GM21619 (cell line): ENCODE data around the gene MSLN.

Experiments used
- ATAC-seq: cut with Tn5 transposase; IDR thresholded peaks from one replicate; pipeline ENCODE4 v1.9.1; 2021; ENCODE audit not compliant: unreplicated experiment

Gene MSLN

DNA sequence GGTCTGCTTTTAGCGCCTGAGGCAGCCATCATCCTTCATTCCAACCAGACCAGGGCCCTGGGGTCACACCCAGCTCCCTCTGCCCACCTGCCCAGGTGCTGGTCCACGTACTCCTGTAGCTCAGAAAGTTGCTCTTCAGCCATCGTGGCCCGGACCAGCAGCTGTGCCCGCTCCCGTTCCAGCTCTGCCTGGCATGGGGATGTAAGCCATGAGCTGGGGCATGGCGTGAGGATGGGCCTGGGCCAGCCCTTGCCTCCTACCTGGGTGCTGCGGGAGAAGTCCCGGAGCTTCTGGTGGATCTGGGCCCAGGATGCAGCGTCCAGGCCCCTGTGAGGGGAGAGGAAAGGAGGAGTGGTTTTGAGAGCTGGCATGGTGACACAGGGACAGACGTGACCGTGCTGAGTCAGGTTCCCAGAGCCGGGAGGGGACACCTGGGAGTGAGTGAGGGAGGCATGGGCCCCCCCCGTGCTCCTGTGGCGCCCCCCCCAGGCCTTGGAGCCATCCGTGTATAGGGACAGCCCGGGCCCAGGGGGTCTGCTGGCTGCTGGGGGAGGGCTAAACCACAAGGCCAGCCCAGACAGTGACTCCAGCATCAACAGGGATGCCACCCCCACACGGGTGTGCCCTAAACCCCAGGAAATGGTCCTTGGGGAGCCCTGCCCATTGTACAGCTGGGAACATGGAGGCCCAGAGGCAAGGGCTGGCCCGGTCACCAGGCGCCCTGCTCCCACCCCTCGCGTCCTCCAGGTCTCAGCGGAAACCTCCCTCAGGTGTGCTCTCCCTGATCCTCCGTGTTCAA is 37.5 kb upstream of the MSLN start:
- ATAC-seq = no peak

DNA sequence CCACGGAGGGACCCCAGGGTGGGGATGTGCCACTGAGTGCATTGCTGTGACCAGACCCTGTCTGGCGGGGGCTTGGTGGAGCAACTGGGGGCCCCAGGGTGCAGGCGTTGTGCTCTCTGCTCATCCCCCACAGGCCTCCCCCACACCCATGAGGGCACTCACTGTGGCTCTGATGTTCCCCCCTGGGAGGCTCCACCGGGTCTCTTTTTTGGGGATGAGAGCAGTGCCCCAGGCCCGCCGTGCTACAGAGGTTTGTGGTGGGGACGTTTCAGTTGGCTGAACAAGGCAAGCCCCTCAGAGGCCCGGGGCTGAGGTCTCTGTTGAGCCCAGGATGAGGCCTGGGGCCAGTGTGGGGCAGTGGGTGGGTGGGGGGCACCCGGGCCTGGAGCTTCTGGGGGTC is 36.8 kb upstream of the MSLN start:
- no peak for ATAC-seq

DNA sequence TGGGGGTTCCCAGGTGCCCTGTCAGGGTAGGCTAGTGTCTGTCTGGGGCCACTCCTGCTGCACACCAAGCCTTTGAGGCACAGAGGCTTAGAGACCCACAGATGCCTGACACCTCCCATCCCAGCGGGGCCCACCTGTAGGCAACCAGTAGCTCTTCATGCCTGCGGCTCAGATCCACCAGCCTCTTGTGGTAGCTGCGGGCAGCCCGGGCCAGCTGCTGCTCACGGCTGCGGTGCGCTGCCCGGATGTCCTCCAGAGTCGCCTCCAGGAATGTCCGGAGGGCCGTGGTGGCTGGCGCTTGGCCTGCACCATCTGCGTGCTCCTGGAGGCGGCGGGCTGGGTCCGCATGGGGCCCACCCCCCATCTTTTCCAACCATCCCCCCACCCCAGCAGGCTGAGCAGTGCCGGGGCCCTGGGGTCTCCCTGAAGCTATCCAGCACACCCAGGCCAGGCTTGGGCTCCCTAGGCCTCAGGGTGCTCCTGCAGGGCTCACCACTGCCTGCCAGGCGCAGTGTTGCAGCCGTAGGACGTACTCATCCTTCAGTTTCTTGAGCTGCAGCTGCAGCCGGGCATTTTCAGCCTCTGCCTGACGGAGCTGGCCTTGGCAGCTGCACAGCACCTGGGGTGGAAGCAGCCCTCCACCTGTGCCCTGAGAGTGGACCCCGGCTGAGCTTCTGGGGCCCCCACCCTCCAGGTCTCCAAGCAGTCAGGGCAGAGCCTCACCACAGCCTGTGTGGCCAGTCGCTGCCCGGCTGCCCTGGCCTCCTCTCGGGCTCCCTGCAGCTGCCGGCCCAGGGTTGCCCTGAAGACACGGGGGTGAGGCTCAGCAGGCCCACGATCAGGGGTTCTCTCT is 36.1 kb upstream of the MSLN start:
- ATAC-seq = no peak

DNA sequence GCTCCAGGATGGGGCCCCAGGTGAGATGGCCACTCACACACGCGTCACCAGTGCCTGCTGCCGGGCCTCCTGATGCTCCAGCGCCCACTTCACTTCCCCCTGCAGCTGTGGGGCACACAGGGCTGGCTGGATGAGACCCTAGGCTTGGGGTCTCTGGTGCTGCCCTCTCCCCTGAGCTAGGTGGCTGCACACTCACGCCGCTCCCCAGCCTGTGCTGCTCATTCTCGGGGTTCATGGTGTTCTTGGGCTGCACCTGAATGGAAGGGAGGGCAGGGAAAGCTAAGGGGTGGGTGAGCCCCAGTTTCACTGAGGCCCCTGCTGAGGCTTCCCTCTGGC is 35.5 kb upstream of the MSLN start:
- no peak for ATAC-seq

DNA sequence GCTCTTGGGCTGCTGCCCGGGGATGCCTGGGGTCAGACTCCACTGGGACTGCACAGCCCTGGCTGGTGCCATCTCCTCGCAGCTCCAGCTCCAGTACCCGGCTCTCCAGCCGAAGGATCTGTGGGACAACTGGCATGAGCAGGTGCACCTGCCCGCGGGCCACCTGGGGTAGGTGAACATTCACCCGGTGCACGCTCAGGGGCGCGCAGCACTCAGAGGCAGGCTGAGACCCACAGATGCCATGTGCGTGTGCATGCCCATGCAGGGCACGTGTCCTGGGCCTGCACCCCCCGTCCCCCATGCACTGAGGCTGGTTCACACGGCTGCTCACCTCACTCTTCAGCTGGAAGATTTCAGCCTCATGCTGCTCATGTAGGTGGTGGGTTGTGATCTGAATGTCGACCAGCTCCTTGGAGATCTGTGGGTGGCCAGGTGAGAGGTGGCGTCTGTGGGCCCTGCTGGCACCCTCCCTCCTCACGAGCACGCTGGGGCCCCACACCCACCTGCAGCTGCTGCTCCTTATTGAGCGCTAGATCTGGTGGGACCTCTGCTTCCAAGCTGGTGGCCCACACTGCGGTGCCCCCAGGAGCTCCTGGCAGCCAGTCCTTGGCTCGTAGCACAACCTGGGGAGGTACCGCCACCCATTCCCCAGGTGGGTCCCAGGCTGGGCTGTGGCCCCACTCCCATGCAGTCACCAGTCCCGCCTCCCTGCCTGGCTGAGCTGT is 34.9 kb upstream of the MSLN start:
- no peak for ATAC-seq

DNA sequence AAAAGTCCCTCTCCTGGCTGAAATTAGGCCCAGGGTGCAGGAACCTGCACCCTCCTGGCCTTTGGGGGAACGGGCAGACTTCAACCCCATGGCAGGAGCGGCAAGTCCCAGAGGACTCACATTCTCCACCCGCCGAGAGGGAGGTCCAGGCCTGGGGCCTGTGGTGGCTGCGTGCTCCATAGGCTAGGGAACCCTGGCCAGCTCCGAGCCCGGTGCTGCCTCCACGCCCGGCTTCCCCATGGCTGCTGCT is 34.4 kb upstream of the MSLN start:
- ATAC-seq = no peak

DNA sequence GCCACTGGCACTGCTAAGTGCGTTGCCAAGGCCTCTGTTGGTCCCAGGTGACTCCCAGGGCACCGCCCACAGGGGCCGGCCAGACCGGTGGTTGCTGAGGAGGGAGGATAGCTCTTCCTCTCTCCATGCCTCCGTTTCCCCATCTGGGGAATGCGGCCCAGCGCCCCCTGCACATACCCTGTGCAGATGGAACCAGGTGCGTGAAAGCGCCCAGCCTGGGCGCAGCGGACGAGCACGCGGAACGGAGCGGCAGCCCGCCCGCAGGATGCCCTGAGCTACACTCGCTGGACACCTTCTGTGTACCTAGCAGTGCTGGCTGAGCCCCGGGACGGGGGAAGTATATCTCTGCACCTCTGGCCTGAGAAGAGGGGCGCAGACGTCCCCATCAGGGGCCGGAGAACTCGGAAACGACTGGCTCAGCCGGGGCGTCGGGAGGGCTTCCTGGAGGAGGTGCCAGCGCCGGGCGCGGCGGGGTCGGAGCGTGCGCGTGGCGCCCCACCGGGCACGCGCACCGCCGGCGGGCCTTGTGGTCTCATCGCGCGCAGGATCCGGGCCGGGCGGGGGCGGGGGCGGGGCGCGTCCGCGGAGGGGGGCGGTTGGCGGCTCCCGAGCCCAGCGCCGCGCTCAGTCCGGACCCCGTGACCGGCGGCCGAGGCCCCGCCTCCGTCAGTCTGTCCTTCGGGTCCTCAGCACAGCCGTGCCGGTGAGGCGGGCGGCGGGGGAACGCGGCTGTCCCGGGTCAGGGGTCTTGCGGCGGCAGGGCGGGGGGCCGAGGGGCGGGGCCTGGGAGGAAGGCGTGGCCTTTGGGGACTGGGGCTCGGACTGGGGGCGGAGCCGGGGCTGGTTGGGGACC is 33.9 kb upstream of the MSLN start, which contains the start of the genes CCDC78 and HAGHL:
Gene CCDC78 (minus strand): TSS at position 6 of the 853 bp plus-strand sequence. CDS start 76 bp downstream, outside the sequence.
Gene HAGHL (plus strand): TSS at position 669 of the 853 bp plus-strand sequence. CDS start 404 bp downstream, outside the sequence.
- peak; percentile 14 for ATAC-seq

DNA sequence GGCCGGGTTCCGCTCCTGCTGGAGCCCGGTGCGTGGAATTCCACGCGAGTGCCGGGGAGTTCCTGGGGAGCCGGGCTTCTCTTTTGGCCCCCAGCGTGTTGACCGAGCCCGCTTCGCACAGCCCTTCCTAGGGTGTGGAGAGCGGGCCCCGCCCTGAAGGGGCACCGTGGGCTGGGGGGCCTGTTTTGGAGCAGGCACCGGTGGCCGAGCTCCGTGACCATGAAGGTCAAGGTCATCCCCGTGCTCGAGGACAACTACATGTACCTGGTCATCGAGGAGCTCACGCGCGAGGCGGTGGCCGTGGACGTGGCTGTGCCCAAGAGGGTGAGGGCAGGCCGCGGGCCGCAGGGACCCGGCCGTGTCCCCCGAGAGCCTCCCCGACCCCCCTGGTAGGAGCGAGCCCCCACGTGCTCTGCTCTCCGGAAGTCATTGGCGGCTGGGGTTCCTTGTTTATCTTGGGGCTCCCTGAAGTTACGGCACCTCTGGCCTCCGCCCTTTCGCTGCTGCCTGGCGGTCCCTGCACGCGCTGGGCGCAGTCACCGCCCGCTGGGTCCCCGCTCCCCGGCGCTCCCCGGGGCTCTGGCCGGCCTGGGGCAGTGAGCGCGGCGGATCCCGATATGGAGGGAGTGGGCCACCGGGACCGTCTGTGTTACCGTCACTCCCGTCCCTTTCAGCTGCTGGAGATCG is 33.1 kb upstream of the MSLN start:
- ATAC-seq = peak; percentile 11

DNA sequence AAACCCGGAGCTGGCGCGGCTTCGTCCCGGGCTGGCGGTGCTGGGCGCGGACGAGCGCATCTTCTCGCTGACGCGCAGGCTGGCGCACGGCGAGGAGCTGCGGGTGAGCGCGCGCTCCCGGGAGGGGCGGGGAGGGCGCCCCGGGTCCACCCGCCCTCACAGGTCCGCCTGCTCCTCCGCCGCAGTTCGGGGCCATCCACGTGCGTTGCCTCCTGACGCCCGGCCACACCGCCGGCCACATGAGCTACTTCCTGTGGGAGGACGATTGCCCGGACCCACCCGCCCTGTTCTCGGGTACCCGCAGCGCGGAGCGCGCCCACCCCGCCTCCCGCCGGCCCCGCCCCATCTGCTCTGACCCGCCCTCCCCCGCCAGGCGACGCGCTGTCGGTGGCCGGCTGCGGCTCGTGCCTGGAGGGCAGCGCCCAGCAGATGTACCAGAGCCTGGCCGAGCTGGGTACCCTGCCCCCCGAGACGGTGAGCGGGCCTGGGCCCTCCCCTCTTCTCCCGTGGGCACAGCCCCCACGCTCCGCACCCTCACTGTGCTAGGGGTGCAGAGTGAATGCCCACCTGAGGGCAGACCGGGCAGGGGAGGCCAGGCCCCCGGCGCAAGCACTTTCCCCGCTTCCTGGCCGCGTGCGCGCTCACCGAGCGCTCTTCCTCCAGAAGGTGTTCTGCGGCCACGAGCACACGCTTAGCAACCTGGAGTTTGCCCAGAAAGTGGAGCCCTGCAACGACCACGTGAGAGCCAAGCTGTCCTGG is 32.2 kb upstream of the MSLN start:
- ATAC-seq = peak; percentile 33

DNA sequence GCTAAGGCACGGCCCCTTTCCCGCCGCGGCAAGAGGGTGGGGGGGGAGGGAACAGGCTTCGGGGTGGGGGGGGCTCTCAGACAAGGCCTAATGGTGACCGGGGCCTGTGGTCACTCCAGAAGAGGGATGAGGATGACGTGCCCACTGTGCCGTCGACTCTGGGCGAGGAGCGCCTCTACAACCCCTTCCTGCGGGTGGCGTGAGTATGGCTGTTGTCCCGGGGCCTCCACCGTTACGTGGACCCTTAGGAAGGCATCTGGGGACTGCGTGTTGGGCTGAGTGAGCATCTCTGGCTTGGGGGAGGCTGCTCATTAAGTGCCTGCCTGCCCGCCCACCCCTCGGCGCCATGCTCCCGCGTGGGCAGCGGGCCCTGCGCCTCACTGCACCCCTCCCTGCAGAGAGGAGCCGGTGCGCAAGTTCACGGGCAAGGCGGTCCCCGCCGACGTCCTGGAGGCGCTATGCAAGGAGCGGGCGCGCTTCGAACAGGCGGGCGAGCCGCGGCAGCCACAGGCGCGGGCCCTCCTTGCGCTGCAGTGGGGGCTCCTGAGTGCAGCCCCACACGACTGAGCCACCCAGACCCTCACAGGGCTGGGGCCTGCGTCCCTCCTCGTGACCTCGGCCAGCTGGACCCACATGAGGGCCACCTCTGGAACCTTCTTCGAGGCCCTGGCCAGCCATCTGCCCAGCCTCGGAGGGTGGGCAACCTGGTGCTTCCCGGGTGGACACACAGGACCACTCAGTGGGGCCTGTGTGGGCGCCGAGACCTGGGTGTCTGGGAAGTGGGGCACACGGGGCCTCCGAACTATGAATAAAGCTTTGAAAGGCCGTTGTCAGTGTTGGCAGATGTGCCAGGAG is 31.4 kb upstream of the MSLN start:
- no peak for ATAC-seq

DNA sequence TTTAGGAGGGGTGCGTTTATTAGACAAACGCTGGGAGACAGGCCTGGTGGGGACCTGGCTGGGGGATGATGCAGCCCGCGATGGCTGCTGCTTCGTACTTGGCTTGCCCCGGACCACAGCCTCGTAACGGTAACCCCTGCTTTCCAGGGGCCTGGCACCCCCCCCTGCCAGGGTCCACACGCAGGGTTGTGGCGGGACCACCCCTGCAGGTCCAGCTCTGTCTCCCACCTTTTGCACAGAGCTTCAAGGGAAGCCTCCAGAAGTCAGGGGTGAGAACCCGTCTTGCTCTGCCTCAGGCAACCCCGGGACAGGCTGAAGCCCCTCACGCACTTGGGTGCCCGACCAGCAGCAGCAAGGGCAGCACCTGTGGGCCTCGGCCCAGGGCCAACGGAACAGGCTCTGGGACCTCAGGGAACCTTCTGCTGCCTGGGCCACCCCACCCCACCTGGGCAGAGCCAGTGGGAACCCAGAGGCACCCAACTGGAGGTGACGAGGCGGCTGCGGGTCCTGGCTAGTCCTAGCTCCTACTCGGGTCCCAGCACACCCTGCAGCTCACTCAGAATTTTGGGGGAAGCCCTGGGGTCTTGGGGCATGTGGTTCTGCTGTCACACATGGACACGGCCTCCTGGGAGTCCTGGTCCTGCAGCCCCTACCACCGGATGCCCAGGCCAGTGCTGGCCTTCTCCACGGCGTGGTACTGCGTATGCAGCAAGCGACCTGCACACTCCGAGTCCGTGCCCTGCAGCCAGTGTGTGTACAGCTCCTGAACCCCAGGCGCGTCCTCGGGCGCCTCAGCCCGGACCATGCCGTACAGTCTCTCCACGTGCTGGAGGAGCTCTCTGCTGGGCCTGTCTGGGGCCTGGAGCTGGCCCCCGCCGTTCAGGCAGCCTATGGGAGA is 30.5 kb upstream of the MSLN start:
- ATAC-seq = no peak

DNA sequence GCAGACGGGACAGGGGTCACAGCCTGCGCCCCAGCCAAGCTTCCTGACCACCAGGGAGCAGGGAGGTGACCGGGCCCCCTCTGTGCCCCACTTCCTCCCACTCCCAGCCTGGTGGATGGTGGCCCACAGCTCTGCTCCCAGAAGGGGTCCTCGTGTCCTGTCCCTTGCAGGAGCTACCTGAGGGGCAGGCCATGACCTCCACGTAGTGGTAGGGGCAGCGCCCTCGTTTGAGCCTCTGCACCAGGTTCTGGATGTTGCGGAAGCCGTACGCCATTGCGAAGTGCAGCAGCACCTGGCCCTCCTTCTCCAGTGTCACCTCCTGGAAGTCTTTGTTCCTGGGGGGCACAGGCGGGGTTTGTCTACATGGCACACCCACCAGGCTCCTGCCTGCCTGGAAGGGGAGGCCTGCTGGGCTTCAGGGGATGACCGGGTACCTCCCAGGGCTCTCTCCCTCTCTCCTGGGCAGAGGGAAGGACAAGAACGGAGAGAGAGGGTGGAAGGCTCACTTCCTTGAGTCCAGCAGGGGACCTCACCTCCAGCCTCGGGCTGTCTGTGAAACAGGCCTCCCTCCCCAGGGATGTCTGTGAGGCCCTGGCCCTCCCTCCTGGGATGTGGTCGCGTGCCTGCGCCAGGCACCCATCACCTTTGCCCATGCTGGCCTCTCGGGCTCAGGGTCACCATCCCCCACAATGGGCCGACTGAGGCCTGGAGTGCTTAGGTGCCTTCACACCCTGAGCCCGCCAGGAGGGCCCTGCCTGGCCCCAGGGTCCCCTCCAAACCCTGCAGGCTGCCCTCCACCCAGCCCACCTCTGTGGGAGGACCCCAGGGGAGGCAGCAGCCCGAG is 29.6 kb upstream of the MSLN start:
- ATAC-seq = no peak

DNA sequence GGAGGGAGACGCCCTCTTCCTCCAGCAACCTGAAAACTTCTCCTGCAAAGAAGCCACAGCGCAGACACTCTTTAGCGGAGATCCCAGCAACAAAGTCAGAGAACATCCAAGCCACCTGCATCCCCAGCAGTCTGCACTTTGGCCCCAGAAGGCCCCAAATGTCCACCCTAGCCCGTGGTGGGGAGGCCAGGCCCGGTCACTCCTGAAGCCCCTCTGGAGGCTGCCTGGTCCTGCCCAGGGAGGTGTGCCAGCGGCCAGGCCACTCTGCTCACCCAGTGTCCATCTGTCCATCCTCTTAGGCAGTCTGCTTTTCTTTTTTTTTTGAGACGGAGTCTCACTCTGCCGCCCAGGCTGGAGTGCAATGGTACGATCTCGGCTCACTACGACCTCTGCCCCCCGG is 28.2 kb upstream of the MSLN start:
- no peak for ATAC-seq

DNA sequence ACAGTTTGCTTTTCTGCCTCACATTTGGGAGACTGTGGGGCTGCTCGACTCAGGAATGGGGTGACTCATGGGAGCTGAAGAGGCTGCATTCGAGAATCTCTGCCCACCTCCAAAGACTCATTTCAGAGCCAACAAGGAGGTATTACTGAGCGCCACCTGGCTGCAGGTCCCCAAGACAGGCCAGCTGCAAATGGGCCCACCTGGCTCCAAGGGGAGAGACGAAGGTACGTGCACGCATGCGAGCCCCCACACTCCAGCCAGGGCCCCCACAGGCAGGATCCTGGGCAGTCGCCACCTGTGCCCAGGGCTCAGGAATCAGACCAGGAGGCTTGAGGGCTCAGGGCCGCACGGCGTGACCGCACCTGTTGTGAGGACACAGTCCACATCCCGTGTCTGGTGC is 27.6 kb upstream of the MSLN start:
- no peak for ATAC-seq

DNA sequence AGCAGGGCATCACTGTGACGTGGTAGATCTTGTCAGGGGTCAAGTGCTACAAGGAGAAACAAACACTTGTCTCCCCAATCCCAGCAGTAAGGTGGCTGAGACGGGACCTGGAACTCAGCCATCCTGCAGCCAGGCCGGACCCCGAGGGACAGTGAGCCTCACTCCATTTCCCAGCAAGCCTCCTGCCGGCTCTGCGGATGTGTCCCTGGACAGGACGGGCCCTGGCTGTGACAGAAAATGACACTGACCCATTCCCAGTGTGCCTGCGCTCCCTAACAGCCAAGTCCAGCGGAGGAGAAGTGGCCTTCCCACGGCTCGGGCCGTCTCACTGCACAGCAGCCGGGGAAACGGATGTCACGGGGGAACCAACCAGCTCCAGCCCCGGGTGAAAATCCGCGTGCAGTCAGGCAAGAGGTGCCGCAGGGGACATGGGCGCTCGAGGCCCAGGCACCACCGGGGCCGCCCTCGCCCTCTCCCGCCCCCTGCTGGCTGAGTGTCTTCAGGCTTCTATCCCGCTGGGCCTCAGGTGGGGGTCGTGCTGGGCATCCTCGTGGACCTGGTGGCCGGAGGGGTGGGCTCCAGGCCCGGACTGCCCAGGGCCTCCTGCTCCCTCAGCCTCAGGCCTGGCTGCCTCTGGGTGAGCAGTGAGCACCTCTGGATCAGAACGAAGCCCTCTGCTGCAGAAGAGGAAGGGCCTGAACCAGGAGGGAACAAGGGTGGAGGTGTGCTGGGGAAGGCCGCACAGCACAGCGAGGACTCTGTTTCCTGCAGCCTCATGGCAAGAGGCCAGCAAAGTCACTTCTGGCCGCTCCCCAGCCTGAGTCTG is 26.9 kb upstream of the MSLN start:
- no peak for ATAC-seq
